K562 (cell line): ENCODE measurements around the gene ZNF384. TPM values are rescaled to one million over a fixed set of nuclear protein-coding genes. Genes with fewer than 3 reads are reported as not detected.

ENCODE experiments used
- ATAC-seq: fragments of 200-7000 bp; cut with Tn5 transposase; 3 replicates; pipeline ENCODE4 v1.9.1; 2020; ENCODE audit warnings: moderate library complexity
- BruUV-seq: library from RNA; stranded (reverse); fragments of 400-500 nt; replicated peaks from 2 replicates; lab custom pipeline; 2021; lab: Mats Ljungman, UMichigan
- CTCF ChIA-PET: fragments of 300-600 bp; formaldehyde crosslinking; extraction: SDS; loops from one replicate; lab custom pipeline; 2021; ENCODE audit warnings: low intra/inter-chr PET ratio; lab: Yijun Ruan, JAX
- POLR2A ChIA-PET: fragments of 300-600, 350-650 bp; sonication (Branson Sonifier 250); formaldehyde crosslinking; extraction: SDS; loops from one replicate; lab custom pipeline; 2021; ENCODE audit warnings: antibody characterized with exemption, inconsistent platforms; lab: Yijun Ruan, JAX
- DNase-seq, 4 experiments: peaks; one replicate each; pipeline versions ENCODE4 v3.0.0 to v3.0.0-alpha.2; 2011 to 2018; ENCODE audit warnings: low spot score in 3 of 4, mixed read lengths in 3 of 4; ENCODE audit errors: extremely low read depth in 1 of 4
- FAIRE-seq: peaks from 2 replicates; lab custom pipeline; 2011; peaks lifted over from hg19 to GRCh38; lab: Jason Lieb, UNC
- H2AFZ ChIP-seq: 2 replicates; pipeline ENCODE4 v1.6.0; 2011; ENCODE audit warnings: low read depth, low read length, control low read depth, inconsistent platforms
- H3K27ac ChIP-seq: fragments of 200-600 bp; 3 replicates; pipeline ENCODE4 v1.8.0; 2011; ENCODE audit warnings: low read depth, mild to moderate bottlenecking, control low read depth, inconsistent platforms, low read length, moderate library complexity, mixed read lengths; ENCODE audit errors: extremely low read depth
- H3K27me3 ChIP-seq, 2 experiments: fragments of 300-600 bp in 1 of 2; 2 replicates in 1 of 2; 3 replicates in 1 of 2; pipeline versions ENCODE4 v1.6.0 to v1.8.0; 2011; ENCODE audit warnings: inconsistent platforms in 2 of 2, low read length in 2 of 2, mild to moderate bottlenecking in 1 of 2, mixed read lengths in 1 of 2, moderate library complexity in 1 of 2; ENCODE audit not compliant: control insufficient read depth in 2 of 2, insufficient read depth in 2 of 2
- H3K36me3 ChIP-seq: fragments of 300-600 bp; 3 replicates; pipeline ENCODE4 v1.8.0; 2011; ENCODE audit warnings: mild to moderate bottlenecking, low read length, inconsistent platforms; ENCODE audit not compliant: control insufficient read depth, insufficient read depth
- H3K4me1 ChIP-seq, 2 experiments: fragments of 200-600 bp in 1 of 2; replicated peaks in 1 of 2; 2 replicates in 1 of 2; 3 replicates in 1 of 2; pipeline versions ENCODE4 v1.5.1 to v1.8.0; 2011; ENCODE audit warnings: inconsistent platforms in 2 of 2, low read length in 2 of 2, mild to moderate bottlenecking in 1 of 2, mixed read lengths in 1 of 2, moderate library complexity in 1 of 2; ENCODE audit not compliant: control insufficient read depth in 2 of 2, insufficient read depth in 2 of 2
- H3K4me2 ChIP-seq: 2 replicates; pipeline ENCODE4 v1.6.1; 2011; ENCODE audit warnings: low read length, control low read depth, inconsistent platforms, mixed read lengths; ENCODE audit not compliant: insufficient read depth
- H3K4me3 ChIP-seq: fragments of 200-600 bp; sonication (generic), shearing (Covaris generic); 2 replicates; pipeline ENCODE4 v1.5.1; 2016; ENCODE audit warnings: control low read depth, inconsistent platforms
- H3K79me2 ChIP-seq: fragments of 200-600 bp; 3 replicates; pipeline ENCODE4 v1.8.0; 2011; ENCODE audit warnings: low read length, inconsistent platforms; ENCODE audit not compliant: control insufficient read depth, insufficient read depth
- H3K9ac ChIP-seq, 2 experiments: 2 replicates each; pipeline versions ENCODE4 v1.6.0 to v1.6.1; 2011; ENCODE audit warnings: low read depth in 2 of 2, low read length in 2 of 2, control low read depth in 1 of 2, inconsistent platforms in 1 of 2, mild to moderate bottlenecking in 1 of 2, mixed read lengths in 1 of 2; ENCODE audit not compliant: insufficient read depth in 1 of 2
- H3K9me1 ChIP-seq: one replicate; pipeline ENCODE4 v1.6.0; 2011; ENCODE audit warnings: inconsistent platforms, mild to moderate bottlenecking, low read length, moderate library complexity; ENCODE audit not compliant: control insufficient read depth, insufficient read depth
- H3K9me3 ChIP-seq: replicated peaks from 2 replicates; pipeline ENCODE4 v1.5.1; 2011; ENCODE audit warnings: low read depth, low read length, inconsistent platforms; ENCODE audit not compliant: control insufficient read depth, insufficient read depth
- H4K20me1 ChIP-seq: replicated peaks from 2 replicates; pipeline ENCODE4 v1.6.1; 2011; ENCODE audit warnings: low read length, inconsistent platforms, mixed read lengths; ENCODE audit not compliant: control insufficient read depth, insufficient read depth
- ADNP ChIP-seq: fragments of 200-800 bp; sonication (Bioruptor generic); IDR thresholded peaks from 2 replicates; pipeline ENCODE4 v1.6.1; 2016; ENCODE audit warnings: missing genetic modification characterization, missing compliant biosample characterization
- BRD4 ChIP-seq: fragments of 200-600 bp; sonication (generic); IDR thresholded peaks from 2 replicates; pipeline ENCODE4 v1.6.1; 2017; ENCODE audit warnings: inconsistent platforms
- CBX8 ChIP-seq: fragments of 200-600 bp; sonication (generic); IDR thresholded peaks from 2 replicates; pipeline ENCODE4 v1.6.1; 2012; ENCODE audit warnings: borderline replicate concordance, mixed run types, low read depth, mild to moderate bottlenecking, moderate library complexity, mixed read lengths, low read length, control low read depth, inconsistent platforms; ENCODE audit not compliant: poor library complexity, severe bottlenecking; ENCODE audit errors: extremely low read depth
- CTCFL ChIP-seq: IDR thresholded peaks from 2 replicates; pipeline ENCODE4 v1.6.1; 2011; ENCODE audit warnings: borderline replicate concordance, low read depth, mild to moderate bottlenecking, moderate library complexity, low read length; ENCODE audit not compliant: insufficient read depth, poor library complexity, severe bottlenecking
- KHSRP ChIP-seq: fragments of 450-650 bp; IDR thresholded peaks from 2 replicates; pipeline ENCODE4 v1.6.1; 2017
- RAD21 ChIP-seq, 2 experiments: fragments of 250-450 bp in 1 of 2; fragments of 450-650 bp in 1 of 2; sonication (Bioruptor Pico) in 1 of 2; formaldehyde crosslinking in 1 of 2; IDR thresholded peaks in 1 of 2; conservative IDR thresholded peaks in 1 of 2; 2 replicates each; pipeline versions ENCODE4 v1.4.0 to v1.8.0; 2020 to 2022; ENCODE audit warnings: mild to moderate bottlenecking in 2 of 2, moderate library complexity in 1 of 2
- RBM25 ChIP-seq: fragments of 200-400 bp; formaldehyde crosslinking; IDR thresholded peaks from 2 replicates; pipeline ENCODE4 v1.6.1; 2018; ENCODE audit warnings: low read length, low read depth, moderate library complexity; ENCODE audit not compliant: severe bottlenecking
- SMARCC2 ChIP-seq: fragments of 450-650 bp; IDR thresholded peaks from 2 replicates; pipeline ENCODE4 v1.6.1; 2017; ENCODE audit warnings: antibody characterized with exemption, moderate library complexity, mild to moderate bottlenecking, low read depth
- TFAM ChIP-seq: fragments of 250-450 bp; sonication (Bioruptor Pico); conservative IDR thresholded peaks from 2 replicates; pipeline ENCODE4 v1.5.0; 2021; ENCODE audit warnings: mild to moderate bottlenecking, moderate library complexity
- WGBS: fragments of 100-300 bp; shearing (Covaris generic); methylation state at CpG from one replicate; pipeline ENCODE4 v1.1.6; 2016; ENCODE audit warnings: low coverage, mixed read lengths; ENCODE audit not compliant: insufficient coverage; ENCODE audit errors: missing lambda C conversion rate; 5-methylcytosine and 5-hydroxymethylcytosine counted together
- in situ Hi-C: fragments of 300-500 bp; cut with MboI; formaldehyde crosslinking; loops from 4 replicates; pipeline ENCODE4 v1.15.0; 2018; ENCODE audit warnings: inconsistent platforms, mixed read lengths
- intact Hi-C: fragments of 100-400 bp; cut with micrococcal nuclease; formaldehyde crosslinking; loops from 2 replicates; pipeline ENCODE4 v1.14.2; 2022
- polyA plus RNA-seq, 8 experiments: library from polyadenylated mRNA; depleted of rRNA in 4 of 8; stranded (reverse) in 5 of 8; unstranded in 3 of 8; fragments of >200 nt; fragmentation: Nextera tagmentation in 2 of 8; fragmentation: Illumina TruSeq in 1 of 8; extraction: Ambion mirVana in 2 of 8; extraction: Trizol in 1 of 8; gene quantifications; 2 replicates each; pipeline versions ENCODE4 v1.2.1 to v1.2.3, GENCODE V29; 2011 to 2014; ENCODE audit warnings: inconsistent platforms in 1 of 8, missing spikeins in 1 of 8
- total RNA-seq, 7 experiments: library from RNA; depleted of rRNA in 6 of 7; stranded (reverse); fragments of >200 nt in 6 of 7; fragmentation: Illumina TruSeq in 2 of 7; extraction: Trizol in 2 of 7; gene quantifications; 2 replicates each; pipeline versions ENCODE4 v1.2.1 to v1.2.3, GENCODE V29; 2011 to 2021; ENCODE audit warnings: low replicate concordance in 1 of 7

The ZNF384 gene
- total and polyA plus RNA-seq, 9 of the 15 experiments (the other 6 are each of a cell fraction or from before 2014, with no cell fraction given): 0.36 to 64.8 (median 21.3) TPM

- TF ChIP-seq CTCFL: peak; percentile 52
- no peak for TF ChIP-seq KHSRP
- peak; percentile 37 to 57; a peak in 3 of 4 replicates for TF ChIP-seq RAD21 (CRISPR knock-in tag; conservative IDR thresholded peaks at IDR 0.05 in 1 of 2, IDR thresholded peaks at IDR 0.05 in 1 of 2)
Measured at GRCh38 chr12:6684609-6685008, 4.6 kb downstream of the ZNF384 start (continued).

DNA sequence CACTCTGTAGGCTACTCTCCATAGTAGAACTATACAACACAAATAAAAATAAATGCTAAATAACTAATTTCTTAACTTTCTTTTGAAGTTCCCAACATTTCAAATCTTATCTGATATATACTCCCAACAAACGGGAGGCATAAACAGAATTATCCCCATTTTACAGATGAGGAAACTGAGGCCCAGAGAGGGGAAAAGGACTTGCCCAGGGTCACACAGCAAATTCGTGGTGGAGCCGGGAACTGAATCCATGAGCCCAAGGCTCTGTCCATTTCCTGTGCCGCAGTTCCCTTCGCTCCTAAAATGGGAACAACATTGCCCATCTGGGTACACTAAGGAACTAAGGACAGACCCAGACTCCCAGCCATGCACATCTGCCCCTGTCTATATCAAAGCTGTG lies 12.2 kb downstream of the ZNF384 start:
- no peak for TF ChIP-seq BRD4
- TF ChIP-seq ADNP: 0 out of 2 replicates have a peak, but pooled peaks have one; percentile 39
- no peak for TF ChIP-seq TFAM (CRISPR knock-in tag)
- TF ChIP-seq CBX8: no peak
- peak; percentile 74 for TF ChIP-seq RBM25
- TF ChIP-seq SMARCC2: no peak
- no TSS peak for BruUV-seq
- no peaks in the 10 kb centered on the region for H3K4me1 ChIP-seq
- no peaks in the 10 kb centered on the region for H3K27me3 ChIP-seq
- in situ Hi-C loops (no loop called here), intact Hi-C loops (no loop called here)
- H3K4me3 ChIP-seq: no peak overlapping the region
- no peak for ATAC-seq
- DNase-seq: no peak
- H3K36me3 ChIP-seq: peaks cover 89% of the 10 kb centered on the region
- POLR2A ChIA-PET: no interaction called here
- no peak for FAIRE-seq
- H3K27ac ChIP-seq: no peak overlapping the region
- H3K9me1 ChIP-seq: no peaks in the 10 kb centered on the region
- H3K9ac ChIP-seq: no peak overlapping the region
- no peaks in the 10 kb centered on the region for H3K9me3 ChIP-seq
- H3K79me2 ChIP-seq: peaks cover 16% of the 10 kb centered on the region
- H4K20me1 ChIP-seq: no peaks in the 10 kb centered on the region; the same call in 1 of the 2 replicates
- CTCF ChIA-PET: no interaction called here
- H2AFZ ChIP-seq: no peak overlapping the region
- no peak overlapping the region for H3K4me2 ChIP-seq
- 67% methylated on average over 1 of the region's 5 CpGs for WGBS
